Thyroid gland (tissue), 4 donors: ENCODE measurements around the gene SPOCK2. TPM values are rescaled to one million over a fixed set of nuclear protein-coding genes. Genes with fewer than 3 reads are reported as not detected.
"Not testable (repeated sequence)": the region's sequence is repeated elsewhere in the genome, so short reads cannot be mapped to it uniquely, and the experiment has no call there.

ENCODE experiments used
- DNase-seq, 2 donors: peaks; one replicate each; pipeline ENCODE4 v3.0.0-alpha.2; 2019
- H3K27ac ChIP-seq, 3 donors: fragments of 200-600 bp; sonication (generic); 1 replicate in 2 of 3; 2 replicates in 1 of 3; pipeline ENCODE4 v1.5.1; 2016 to 2019; ENCODE audit warnings: mild to moderate bottlenecking in 1 of 3, moderate library complexity in 1 of 3
- H3K27me3 ChIP-seq: fragments of 200-600 bp; sonication (generic); one replicate; pipeline ENCODE4 v1.5.1; 2019
- H3K36me3 ChIP-seq, 2 donors: fragments of 200-600 bp; sonication (generic); one replicate each; pipeline ENCODE4 v1.5.1; 2016 to 2019
- H3K4me1 ChIP-seq, 2 donors: fragments of 200-600 bp; sonication (generic); one replicate each; pipeline ENCODE4 v1.5.1; 2017 to 2019
- H3K4me3 ChIP-seq, 3 donors: fragments of 200-600 bp; sonication (generic); replicated peaks in 1 of 3; 1 replicate in 2 of 3; 2 replicates in 1 of 3; pipeline ENCODE4 v1.5.1; 2016; ENCODE audit warnings: mild to moderate bottlenecking in 1 of 3
- H3K9me3 ChIP-seq: fragments of 200-600 bp; sonication (generic); one replicate; pipeline ENCODE4 v1.5.1; 2017
- CTCF ChIP-seq, 6 experiments: fragments of 200-600 bp in 3 of 6; fragments of 450-650 bp in 3 of 6; sonication (generic) in 3 of 6; IDR thresholded peaks; one replicate each; pipeline ENCODE4 v1.5.1; 2016 to 2019; ENCODE audit warnings: antibody characterized with exemption in 6 of 6, mild to moderate bottlenecking in 2 of 6, inconsistent platforms in 1 of 6, moderate library complexity in 1 of 6
- POLR2A ChIP-seq, 2 donors: fragments of 450-650 bp; IDR thresholded peaks; one replicate each; pipeline ENCODE4 v1.6.1; 2017; ENCODE audit warnings: antibody characterized with exemption in 2 of 2, mild to moderate bottlenecking in 2 of 2, moderate library complexity in 1 of 2
- WGBS, 2 donors: methylation state at CpG; one replicate each; pipeline ENCODE4 v1.1.5; 2017; 5-methylcytosine and 5-hydroxymethylcytosine counted together
- intact Hi-C: fragments of 100-400 bp; cut with DNase I; formaldehyde crosslinking; loops from one replicate; pipeline ENCODE4 v1.15.1; 2023
- total RNA-seq, 4 donors: library from RNA; depleted of rRNA; stranded (reverse); fragments of >200 nt; gene quantifications; one replicate each; pipeline ENCODE4 v1.2.3, GENCODE V29; 2016

The SPOCK2 gene
- total RNA-seq, 4 donors from 2014 or later: 4.3 to 17.6 (median 13.5) TPM

GRCh38 chr10:72108830-72109635, 20.7 kb upstream of the SPOCK2 start:
- no peak overlapping the region for H3K4me3 ChIP-seq
- H3K9me3 ChIP-seq: no peaks in the 10 kb centered on the region
- intact Hi-C loops: no loop called here
- no peaks in the 10 kb centered on the region for H3K36me3 ChIP-seq
- H3K27me3 ChIP-seq: no peaks in the 10 kb centered on the region
- DNase-seq: peak; percentile 64 to 68
- TF ChIP-seq POLR2A (IDR thresholded peaks at IDR 0.05) (peak in 1 of 2 donors; percentile 43), CTCF (IDR thresholded peaks at IDR 0.05) (no peak)
- WGBS, 2 donors: 15 to 31% methylated on average over 1 of the region's 1 CpG
- H3K27ac ChIP-seq: peak overlapping the region; percentile 84 to 89 (median 86)
- H3K4me1 ChIP-seq: peaks cover 27 to 34% of the 10 kb centered on the region in 2 donors

GRCh38 chr10:72108004-72108370, 19.6 kb upstream of the SPOCK2 start:
- not testable (repeated sequence) for H3K9me3 ChIP-seq
- peaks cover 27 to 34% of the 10 kb centered on the region in 2 donors for H3K4me1 ChIP-seq
- peak overlapping the region; percentile 84 to 89 (median 86) for H3K27ac ChIP-seq

GRCh38 chr10:72107325-72108003, 19.1 kb upstream of the SPOCK2 start:
- no peak for DNase-seq
- WGBS, 2 donors: 38% methylated on average over 3 of the region's 3 CpGs

More at GRCh38 chr10:72108004-72108370, 19.6 kb upstream of the SPOCK2 start:
- DNase-seq, intact Hi-C loops, H3K4me3 ChIP-seq, H3K36me3 ChIP-seq, H3K27me3 ChIP-seq: not testable (repeated sequence)
- WGBS, 2 donors: 97 to 99% methylated on average over 3 of the region's 3 CpGs

GRCh38 chr10:72106896-72107295, 18.5 kb upstream of the SPOCK2 start:
- TF ChIP-seq CTCF (IDR thresholded peaks at IDR 0.05) (no peak), POLR2A (IDR thresholded peaks at IDR 0.05) (no peak)
- Histone ChIP-seq H3K27ac (peak overlapping the region; percentile 84 to 89 (median 86)), H3K9me3 (no peaks in the 10 kb centered on the region), H3K36me3 (no peaks in the 10 kb centered on the region), H3K27me3 (no peaks in the 10 kb centered on the region), H3K4me1 (peaks cover 27 to 34% of the 10 kb centered on the region in 2 donors), H3K4me3 (no peak overlapping the region)
- DNase-seq: no peak
- WGBS, 2 donors: 86 to 89% methylated on average over 2 of the region's 2 CpGs
- intact Hi-C loops: no loop called here

More at GRCh38 chr10:72107325-72108003, 19.1 kb upstream of the SPOCK2 start:
- no peak for TF ChIP-seq POLR2A (IDR thresholded peaks at IDR 0.05)
- no peak for TF ChIP-seq CTCF (IDR thresholded peaks at IDR 0.05)
- H3K9me3 ChIP-seq: no peaks in the 10 kb centered on the region
- no peaks in the 10 kb centered on the region for H3K36me3 ChIP-seq
- peak overlapping the region; percentile 84 to 89 (median 86) for H3K27ac ChIP-seq
- intact Hi-C loops: no loop called here
- no peak overlapping the region for H3K4me3 ChIP-seq
- H3K27me3 ChIP-seq: no peaks in the 10 kb centered on the region
- H3K4me1 ChIP-seq: peaks cover 27 to 34% of the 10 kb centered on the region in 2 donors

GRCh38 chr10:72106154-72106849, 18.0 kb upstream of the SPOCK2 start:
- Histone ChIP-seq H3K36me3 (no peaks in the 10 kb centered on the region), H3K27ac (peak overlapping the region in 2 of 3 donors; percentile 84 to 86), H3K4me3 (no peak overlapping the region), H3K27me3 (no peaks in the 10 kb centered on the region), H3K9me3 (no peaks in the 10 kb centered on the region), H3K4me1 (peaks cover 27 to 34% of the 10 kb centered on the region in 2 donors)
- TF ChIP-seq POLR2A (IDR thresholded peaks at IDR 0.05): no peak
- whole genome bisulfite sequencing, 2 donors: 90 to 92% methylated on average over 2 of the region's 2 CpGs
- intact Hi-C loops: no loop called here
- DNase-seq: no peak
